GM12891 (cell line): ENCODE results near the gene C2CD3.

Experiments used
- DNase-seq: peaks from one replicate; pipeline ENCODE4 v3.0.0; 2011; ENCODE audit warnings: low spot score; ENCODE audit not compliant: insufficient read length
- FAIRE-seq: peaks from 2 replicates; lab custom pipeline; 2011; peaks lifted over from hg19 to GRCh38; lab: Jason Lieb, UNC
- PAX5 ChIP-seq: IDR thresholded peaks from 2 replicates; pipeline ENCODE4 v1.6.1; 2011; ENCODE audit warnings: low read length, moderate library complexity, mild to moderate bottlenecking; ENCODE audit not compliant: insufficient read depth, severe bottlenecking
- POLR2A ChIP-seq: IDR thresholded peaks from 2 replicates; pipeline ENCODE4 v1.6.1; 2011; ENCODE audit warnings: low read depth, low read length, control low read depth
- POLR2AphosphoS5 ChIP-seq: IDR thresholded peaks from 2 replicates; pipeline ENCODE4 v1.6.1; 2011; ENCODE audit warnings: low read depth, low read length, control low read depth
- POU2F2 ChIP-seq: IDR thresholded peaks from 2 replicates; pipeline ENCODE4 v1.6.1; 2011; ENCODE audit warnings: low read depth, mild to moderate bottlenecking, control low read depth, low read length, moderate library complexity
- SPI1 ChIP-seq: IDR thresholded peaks from 2 replicates; pipeline ENCODE4 v1.6.1; 2011; ENCODE audit warnings: low read depth, low read length, control low read depth
- TAF1 ChIP-seq: IDR thresholded peaks from 2 replicates; pipeline ENCODE4 v1.6.1; 2011; ENCODE audit warnings: low read depth, low read length, control low read depth

C2CD3 gene

DNA sequence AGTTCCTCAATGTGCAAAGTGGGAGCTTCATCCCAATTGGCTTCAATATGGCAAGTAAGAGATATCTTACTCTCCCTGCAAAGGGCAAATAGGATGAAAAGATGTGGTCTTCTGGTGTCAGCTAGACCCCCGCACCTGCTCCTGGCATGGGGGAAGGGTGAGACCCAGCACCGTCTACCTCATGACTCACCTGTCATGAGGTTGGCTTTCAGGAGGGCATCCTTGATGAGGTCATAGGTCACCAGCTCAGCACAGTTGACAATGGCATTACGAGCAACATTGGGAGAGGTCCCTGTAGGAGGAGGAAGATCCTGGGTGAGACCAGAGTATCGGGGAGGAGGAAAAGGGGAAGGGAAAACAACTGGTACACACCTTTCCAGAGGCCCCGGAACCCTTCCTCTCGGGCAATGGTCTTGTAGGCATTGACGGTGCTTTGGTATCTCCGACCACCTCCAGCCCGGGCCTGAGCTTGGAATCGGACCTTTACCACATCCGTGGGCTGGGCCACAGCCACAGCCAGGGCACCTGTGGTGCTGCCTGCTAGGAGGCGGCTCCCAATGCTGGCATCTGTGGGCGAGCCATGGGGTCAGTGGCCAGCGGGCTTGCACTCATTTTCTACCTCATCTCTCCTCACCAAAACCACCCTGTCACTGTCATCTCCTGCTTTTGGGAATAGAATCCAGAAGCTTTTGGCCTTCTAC, 194.2 kb downstream of the C2CD3 start:
- no peak for DNase-seq
- no peak for FAIRE-seq
- TF ChIP-seq SPI1: no peak
- TF ChIP-seq POLR2AphosphoS5: peak; percentile 32; the same call in 1 of the 2 replicates

DNA sequence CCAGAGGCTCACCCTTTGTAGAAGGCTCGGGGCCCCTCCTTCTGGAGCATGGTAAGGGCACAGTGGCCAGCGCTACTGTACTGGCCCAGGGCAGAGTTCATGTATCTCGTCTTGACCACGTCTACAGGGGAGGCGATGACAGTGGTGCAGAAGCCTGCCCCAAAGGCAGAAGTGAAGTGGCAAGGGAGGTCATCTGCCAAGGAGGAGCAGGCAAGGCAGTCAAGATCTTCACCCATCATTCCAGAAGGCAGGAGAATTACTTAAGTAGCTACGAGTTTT, 195.4 kb downstream of the C2CD3 start:
- DNase-seq: no peak
- TF ChIP-seq POLR2AphosphoS5: no peak
- TF ChIP-seq TAF1: no peak
- TF ChIP-seq SPI1: no peak
- TF ChIP-seq PAX5: no peak
- TF ChIP-seq POU2F2: no peak
- TF ChIP-seq POLR2A: no peak
- no peak for FAIRE-seq

DNA sequence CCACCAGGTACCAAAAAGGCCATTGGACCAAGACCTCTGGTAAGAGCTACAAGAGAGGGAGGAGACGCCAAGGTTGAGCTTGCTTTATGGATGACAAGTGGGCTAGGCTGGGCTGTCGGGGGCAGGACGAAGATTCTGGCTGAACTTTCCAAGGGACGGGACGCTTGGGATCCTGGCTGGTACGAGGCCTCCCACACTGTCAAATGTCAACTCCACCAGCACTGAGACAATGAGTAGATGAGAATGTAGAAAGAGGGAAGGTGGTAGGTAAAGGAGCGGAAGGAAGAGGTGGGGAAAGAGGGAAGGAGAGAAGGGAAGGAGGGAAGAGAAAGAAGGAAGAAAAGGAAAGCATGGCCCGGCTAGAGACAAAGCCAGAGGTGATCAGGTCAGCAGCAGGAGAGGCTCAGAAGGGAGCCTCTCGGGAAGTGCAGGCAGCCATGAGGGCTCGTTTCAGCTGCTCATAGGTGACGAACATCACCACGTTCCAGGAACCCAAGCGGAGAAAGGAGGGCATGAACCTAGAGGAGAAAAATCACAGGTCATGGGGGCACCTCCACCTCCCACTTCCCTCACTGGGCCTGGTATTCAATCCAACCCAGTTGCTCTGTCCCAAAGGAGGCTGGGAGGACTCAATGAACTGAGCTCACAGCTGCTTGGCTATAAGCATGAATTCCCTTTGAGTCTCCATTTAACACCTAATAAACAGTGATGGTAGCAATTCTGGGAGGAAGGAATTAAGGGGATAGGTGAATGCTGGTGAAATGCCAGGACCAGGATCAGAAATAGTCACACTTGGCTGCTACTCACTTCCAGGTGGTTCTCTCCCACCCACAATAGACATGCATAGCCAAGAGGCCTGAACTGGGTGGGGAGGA, 196.0 kb downstream of the C2CD3 start:
- TF ChIP-seq POLR2A (no peak), PAX5 (no peak), POLR2AphosphoS5 (no peak), POU2F2 (no peak), TAF1 (no peak), SPI1 (no peak)
- DNase-seq: no peak
- FAIRE-seq: no peak

DNA sequence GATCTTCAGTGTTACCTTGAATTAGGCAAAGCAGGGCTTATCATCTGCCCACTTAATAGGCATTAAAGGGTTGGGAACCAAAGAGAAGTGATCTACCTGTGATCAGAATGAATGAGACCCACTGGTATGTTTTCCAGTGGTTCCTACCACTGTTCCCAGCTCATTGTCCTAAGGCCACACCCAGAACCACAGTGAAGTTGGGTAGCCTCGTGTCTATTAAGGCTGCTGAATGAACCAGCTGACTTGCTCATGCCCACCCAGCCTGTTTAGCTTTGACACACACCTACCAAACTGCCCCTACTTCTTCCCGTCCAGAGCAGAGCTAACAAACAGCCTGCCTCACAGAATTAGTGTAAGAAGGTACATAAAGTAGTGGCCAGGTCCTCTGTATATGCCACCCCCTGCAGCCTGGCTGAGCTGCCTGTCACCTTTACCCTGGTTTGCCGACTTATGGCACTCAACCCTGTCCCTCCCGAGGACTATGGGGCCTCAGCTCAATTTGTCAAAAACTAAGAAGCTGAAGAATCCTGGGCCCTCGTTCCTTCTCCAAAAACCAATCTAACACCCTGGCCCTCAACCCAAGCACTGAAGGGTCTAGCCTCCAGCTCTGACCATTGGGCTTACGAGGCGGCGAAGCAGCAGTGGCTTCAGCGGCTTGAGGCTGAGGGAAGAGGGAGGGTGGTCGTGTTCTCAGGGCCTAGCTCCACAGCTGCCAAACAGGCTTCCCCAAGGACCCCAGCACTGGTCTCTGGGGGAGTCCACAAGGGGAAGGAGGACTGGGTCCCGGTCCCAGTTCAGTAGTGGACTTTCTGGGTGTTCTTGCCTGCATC, 198.0 kb downstream of the C2CD3 start:
- DNase-seq: no peak
- TF ChIP-seq POLR2A: peak; percentile 42; the same call in 1 of the 2 replicates
- no peak for TF ChIP-seq SPI1
- TF ChIP-seq PAX5: no peak
- TF ChIP-seq POU2F2: no peak
- peak; percentile 82 for TF ChIP-seq POLR2AphosphoS5
- no peak for TF ChIP-seq TAF1
- FAIRE-seq: no peak

DNA sequence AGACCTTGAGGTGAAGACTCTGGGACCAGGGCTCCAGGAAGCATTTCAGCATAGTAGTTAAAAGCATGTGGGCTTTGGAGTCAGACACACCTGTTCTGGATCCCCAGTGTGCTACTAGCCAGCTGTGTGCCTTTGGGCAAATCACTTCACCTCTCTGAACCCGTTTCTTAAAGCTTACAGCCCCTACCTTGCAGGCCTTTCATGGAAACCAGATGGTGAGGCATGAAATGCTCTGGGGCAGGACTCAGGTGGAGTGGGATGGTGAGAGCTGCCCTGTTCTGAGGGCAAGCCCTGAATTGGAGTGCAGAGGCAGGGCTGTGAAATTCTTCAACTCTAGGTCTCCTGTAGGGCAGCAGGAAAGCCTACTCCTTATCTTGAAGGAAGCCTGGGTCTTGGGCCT, 198.6 kb downstream of the C2CD3 start:
- TF ChIP-seq POU2F2 (0 out of 2 replicates have a peak, but pooled peaks have one; percentile 27), POLR2AphosphoS5 (no peak), POLR2A (0 out of 2 replicates have a peak, but pooled peaks have one; percentile 2), SPI1 (no peak), TAF1 (no peak), PAX5 (no peak)
- no peak for FAIRE-seq
- DNase-seq: no peak

DNA sequence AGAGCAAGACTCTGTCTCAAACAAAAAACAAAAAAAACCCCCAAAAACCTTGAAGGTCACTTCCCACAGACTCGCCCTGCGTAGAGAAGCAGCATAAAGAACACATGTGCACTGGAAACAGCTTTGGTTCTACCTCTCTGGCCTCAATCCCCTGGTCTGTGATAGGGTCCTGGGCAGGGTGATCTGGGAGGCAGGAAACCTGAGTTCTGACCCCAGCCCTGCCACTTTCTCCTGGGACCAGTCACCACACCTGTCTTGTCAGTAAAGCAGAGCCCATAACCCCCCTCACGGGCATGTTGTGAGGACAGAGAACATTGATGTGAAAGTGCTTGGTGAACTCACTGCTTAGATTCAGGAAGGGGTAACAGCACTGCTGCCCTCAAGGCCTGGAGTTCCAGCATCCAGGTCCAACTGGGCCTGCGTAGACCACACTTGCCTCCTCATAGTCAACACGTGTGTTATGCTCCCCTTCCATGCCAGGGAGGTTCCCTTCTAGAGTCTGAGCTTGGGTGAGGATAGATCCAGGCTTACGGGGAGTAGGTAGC, 199.6 kb downstream of the C2CD3 start:
- TF ChIP-seq POU2F2: no peak
- no peak for TF ChIP-seq SPI1
- peak; percentile 67 for TF ChIP-seq POLR2A
- peak; percentile 27; the same call in 1 of the 2 replicates for TF ChIP-seq POLR2AphosphoS5
- TF ChIP-seq PAX5: no peak
- no peak for TF ChIP-seq TAF1
- peak; percentile 56 for FAIRE-seq
- no peak for DNase-seq

DNA sequence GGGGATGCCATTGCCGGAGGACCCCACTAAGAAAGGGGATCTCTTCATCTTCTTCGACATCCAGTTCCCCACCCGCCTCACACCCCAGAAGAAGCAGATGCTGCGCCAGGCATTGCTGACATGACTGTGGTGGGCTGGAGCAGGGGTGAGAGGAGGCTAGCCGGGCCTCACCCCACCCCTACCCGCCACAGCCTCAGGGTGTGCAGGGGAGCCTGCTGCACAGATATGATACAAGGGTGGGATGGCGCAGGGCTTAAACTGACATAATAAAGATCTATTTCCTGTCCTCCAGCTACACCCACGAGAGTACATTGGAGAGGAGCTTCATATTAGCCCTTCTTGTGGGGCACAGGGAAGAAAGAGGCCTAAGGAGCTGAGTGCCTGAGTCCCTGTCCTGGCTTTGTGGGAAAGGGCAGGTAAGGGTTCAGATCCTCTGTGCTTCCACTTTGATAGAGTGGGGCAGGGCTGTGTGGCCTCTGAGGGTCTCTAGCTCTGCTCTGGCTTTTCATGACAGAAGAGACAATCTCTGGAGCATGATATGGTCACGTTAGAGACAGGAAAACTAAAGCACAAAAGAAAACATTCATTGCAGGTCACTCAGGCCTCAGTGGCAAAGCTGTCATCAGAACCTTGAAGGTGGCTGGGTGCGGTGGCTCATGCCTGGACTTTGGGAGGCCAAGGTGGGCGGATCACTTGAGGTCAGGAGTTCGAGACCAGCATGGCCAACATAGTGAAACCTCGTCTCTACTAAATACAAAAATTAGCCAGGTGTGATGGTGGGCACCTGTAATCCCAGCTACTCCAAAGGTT, 200.6 kb downstream of the C2CD3 start:
- DNase-seq: no peak
- FAIRE-seq: no peak

DNA sequence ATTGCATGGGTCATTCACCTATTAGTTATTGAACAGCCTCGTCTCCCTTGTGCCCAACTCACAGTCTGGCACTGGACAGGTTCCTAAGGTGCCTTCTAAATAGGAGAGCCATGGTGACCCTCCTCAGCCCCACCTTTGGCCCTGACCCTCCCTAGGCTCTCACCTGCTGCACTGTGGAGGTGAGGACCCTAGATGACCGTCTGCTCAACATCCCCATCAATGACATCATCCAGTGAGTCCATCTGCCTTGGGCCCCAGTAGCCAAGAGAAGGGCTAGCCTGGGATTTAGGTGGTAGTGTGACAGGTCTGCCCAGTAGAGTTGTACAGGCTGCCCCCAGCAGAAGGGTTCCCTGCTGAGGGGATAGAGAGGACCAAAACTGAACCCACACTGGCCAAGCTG, 201.7 kb downstream of the C2CD3 start:
- FAIRE-seq: no peak
- TF ChIP-seq POLR2A (no peak), POLR2AphosphoS5 (no peak), TAF1 (no peak), SPI1 (no peak), PAX5 (no peak), POU2F2 (no peak)
- no peak for DNase-seq

More for the DNA sequence above, 200.6 kb downstream of the C2CD3 start:
- TF ChIP-seq POU2F2 (no peak), POLR2AphosphoS5 (no peak), POLR2A (peak; percentile 18; the same call in 1 of the 2 replicates), PAX5 (no peak)
